ENCODE measurements around the gene STK38L. TPM values are rescaled to one million over a fixed set of nuclear protein-coding genes. Genes with fewer than 3 reads are reported as not detected.

STK38L gene
- total and polyA plus RNA-seq, 4 donors: 54.6 to 414 (median 156) TPM

GRCh38 chr12:27304856-27305255, 60.8 kb downstream of the STK38L start:
- intact Hi-C loops (cut with DNase I): loop anchor here (2.0 to 5.0 kb wide), 2 partner anchors 60 to 283 kb away; partner anchors contain the start of genes MED21 (in 2 of the 2) and STK38L (in 1 of the 2)
- WGBS, 2 donors: 40 to 47% methylated on average over 1 of the region's 1 CpG
- ATAC-seq (ENCODE audit: low FRiP score) (no peak), DNase-seq (no peak)
- Histone ChIP-seq H3K36me3 (ENCODE audit: control insufficient read depth in 1 of 2, insufficient read depth in 2 of 2, low read length in 1 of 2) (peaks cover 4 to 12% of the 10 kb centered on the region in 2 donors), H3K4me1 (ENCODE audit: control insufficient read depth in 1 of 2, insufficient read depth in 2 of 2, low read length in 2 of 2) (no peaks in the 10 kb centered on the region), H3K9me3 (ENCODE audit: control insufficient read depth, low read length) (no peaks in the 10 kb centered on the region), H3K27ac (ENCODE audit: low read depth in 1 of 2, low read length in 2 of 2) (peak overlapping the region in 1 of 2 donors; percentile 14), H3K4me3 (ENCODE audit: low read length in 2 of 2) (no peak overlapping the region), H3K27me3 (ENCODE audit: control insufficient read depth in 1 of 2, insufficient read depth in 2 of 2, low read length in 1 of 2) (no peaks in the 10 kb centered on the region)

GRCh38 chr12:27305673-27306456, 61.8 kb downstream of the STK38L start:
- peak; percentile 73 for ATAC-seq (ENCODE audit: low FRiP score)
- no peaks in the 10 kb centered on the region for H3K9me3 ChIP-seq (ENCODE audit: control insufficient read depth, low read length)
- H3K4me3 ChIP-seq (ENCODE audit: low read length in 2 of 2): no peak overlapping the region
- DNase-seq: no peak
- H3K4me1 ChIP-seq (ENCODE audit: control insufficient read depth in 1 of 2, insufficient read depth in 2 of 2, low read length in 2 of 2): no peaks in the 10 kb centered on the region
- H3K27me3 ChIP-seq (ENCODE audit: control insufficient read depth in 1 of 2, insufficient read depth in 2 of 2, low read length in 1 of 2): no peaks in the 10 kb centered on the region
- 39 to 51% methylated on average over 1 of the region's 1 CpG for WGBS, 2 donors
- H3K36me3 ChIP-seq (ENCODE audit: control insufficient read depth in 1 of 2, insufficient read depth in 2 of 2, low read length in 1 of 2): peaks cover 4 to 12% of the 10 kb centered on the region in 2 donors
- no peak overlapping the region for H3K27ac ChIP-seq (ENCODE audit: low read depth in 1 of 2, low read length in 2 of 2)
- intact Hi-C loops (cut with DNase I): loop anchor here (2.0 to 5.0 kb wide), 2 partner anchors 61 to 284 kb away; partner anchors contain the start of genes MED21 (in 2 of the 2) and STK38L (in 1 of the 2)

GRCh38 chr12:27309293-27309994, 65.4 kb downstream of the STK38L start:
- Histone ChIP-seq H3K27me3 (ENCODE audit: control insufficient read depth in 1 of 2, insufficient read depth in 2 of 2, low read length in 1 of 2) (no peaks in the 10 kb centered on the region), H3K4me3 (ENCODE audit: low read length in 2 of 2) (no peak overlapping the region), H3K4me1 (ENCODE audit: control insufficient read depth in 1 of 2, insufficient read depth in 2 of 2, low read length in 2 of 2) (no peaks in the 10 kb centered on the region), H3K36me3 (ENCODE audit: control insufficient read depth in 1 of 2, insufficient read depth in 2 of 2, low read length in 1 of 2) (peaks cover 4 to 7% of the 10 kb centered on the region in 2 donors), H3K9me3 (ENCODE audit: control insufficient read depth, low read length) (no peaks in the 10 kb centered on the region), H3K27ac (ENCODE audit: low read depth in 1 of 2, low read length in 2 of 2) (no peak overlapping the region)
- 87 to 91% methylated on average over 2 of the region's 2 CpGs for WGBS, 2 donors
- ATAC-seq (ENCODE audit: low FRiP score) (no peak), DNase-seq (no peak)
- intact Hi-C loops (cut with DNase I): loop anchor here (5.0 kb wide), 1 partner anchor 287 kb away; the partner anchor contains the start of gene MED21 (in 2 of the 2)

- intact Hi-C loops (cut with DNase I): loop anchor here (5.0 kb wide), 1 partner anchor 288 kb away; the partner anchor contains the start of gene MED21 (in 2 of the 2)
- no peak for DNase-seq
- 97 to 100% methylated on average over 1 of the region's 1 CpG for WGBS, 2 donors
Measured at GRCh38 chr12:27309995-27310315, 65.9 kb downstream of the STK38L start.

GRCh38 chr12:27316947-27317346, 72.9 kb downstream of the STK38L start:
- no peak overlapping the region for H3K4me3 ChIP-seq (ENCODE audit: low read length in 2 of 2)
- no peaks in the 10 kb centered on the region for H3K27me3 ChIP-seq (ENCODE audit: control insufficient read depth in 1 of 2, insufficient read depth in 2 of 2, low read length in 1 of 2)
- intact Hi-C loops (cut with DNase I): no loop called here
- WGBS, 2 donors: 68 to 70% methylated on average over 1 of the region's 1 CpG
- H3K27ac ChIP-seq (ENCODE audit: low read depth in 1 of 2, low read length in 2 of 2): no peak overlapping the region
- DNase-seq: no peak
- H3K4me1 ChIP-seq (ENCODE audit: control insufficient read depth in 1 of 2, insufficient read depth in 2 of 2, low read length in 2 of 2): no peaks in the 10 kb centered on the region
- no peaks in the 10 kb centered on the region for H3K9me3 ChIP-seq (ENCODE audit: control insufficient read depth, low read length)
- peaks cover 6 to 9% of the 10 kb centered on the region in 2 donors for H3K36me3 ChIP-seq (ENCODE audit: control insufficient read depth in 1 of 2, insufficient read depth in 2 of 2, low read length in 1 of 2)
- ATAC-seq (ENCODE audit: low FRiP score): no peak

More at GRCh38 chr12:27309995-27310315, 65.9 kb downstream of the STK38L start:
- Histone ChIP-seq H3K4me1 (ENCODE audit: control insufficient read depth in 1 of 2, insufficient read depth in 2 of 2, low read length in 2 of 2) (no peaks in the 10 kb centered on the region), H3K36me3 (ENCODE audit: control insufficient read depth in 1 of 2, insufficient read depth in 2 of 2, low read length in 1 of 2) (peaks cover 4 to 7% of the 10 kb centered on the region in 2 donors), H3K4me3 (ENCODE audit: low read length in 2 of 2) (no peak overlapping the region), H3K9me3 (ENCODE audit: control insufficient read depth, low read length) (no peaks in the 10 kb centered on the region), H3K27me3 (ENCODE audit: control insufficient read depth in 1 of 2, insufficient read depth in 2 of 2, low read length in 1 of 2) (no peaks in the 10 kb centered on the region), H3K27ac (ENCODE audit: low read depth in 1 of 2, low read length in 2 of 2) (no peak overlapping the region)
- ATAC-seq (ENCODE audit: low FRiP score): no peak

GRCh38 chr12:27319409-27319808, 75.3 kb downstream of the STK38L start:
- ATAC-seq (ENCODE audit: low FRiP score) (no peak), DNase-seq (no peak)
- Histone ChIP-seq H3K4me1 (ENCODE audit: control insufficient read depth in 1 of 2, insufficient read depth in 2 of 2, low read length in 2 of 2) (no peaks in the 10 kb centered on the region), H3K9me3 (ENCODE audit: control insufficient read depth, low read length) (no peaks in the 10 kb centered on the region), H3K36me3 (ENCODE audit: control insufficient read depth in 1 of 2, insufficient read depth in 2 of 2, low read length in 1 of 2) (peaks cover 5% of the 10 kb centered on the region in 2 donors), H3K27ac (ENCODE audit: low read depth in 1 of 2, low read length in 2 of 2) (no peak overlapping the region), H3K27me3 (ENCODE audit: control insufficient read depth in 1 of 2, insufficient read depth in 2 of 2, low read length in 1 of 2) (no peaks in the 10 kb centered on the region), H3K4me3 (ENCODE audit: low read length in 2 of 2) (no peak overlapping the region)
- WGBS, 2 donors: 32 to 41% methylated on average over 1 of the region's 1 CpG
- intact Hi-C loops (cut with DNase I): no loop called here

GRCh38 chr12:27319848-27320247, 75.8 kb downstream of the STK38L start:
- no peak overlapping the region for H3K4me3 ChIP-seq (ENCODE audit: low read length in 2 of 2)
- no peaks in the 10 kb centered on the region for H3K27me3 ChIP-seq (ENCODE audit: control insufficient read depth in 1 of 2, insufficient read depth in 2 of 2, low read length in 1 of 2)
- WGBS, 2 donors: 87 to 89% methylated on average over 2 of the region's 2 CpGs
- peaks cover 4 to 5% of the 10 kb centered on the region in 2 donors for H3K36me3 ChIP-seq (ENCODE audit: control insufficient read depth in 1 of 2, insufficient read depth in 2 of 2, low read length in 1 of 2)
- intact Hi-C loops (cut with DNase I): no loop called here
- no peaks in the 10 kb centered on the region for H3K9me3 ChIP-seq (ENCODE audit: control insufficient read depth, low read length)
- ATAC-seq (ENCODE audit: low FRiP score) (no peak), DNase-seq (no peak)
- H3K4me1 ChIP-seq (ENCODE audit: control insufficient read depth in 1 of 2, insufficient read depth in 2 of 2, low read length in 2 of 2): no peaks in the 10 kb centered on the region
- peak overlapping the region in 1 of 2 donors; percentile 62 for H3K27ac ChIP-seq (ENCODE audit: low read depth in 1 of 2, low read length in 2 of 2)

GRCh38 chr12:27324530-27324929, 80.4 kb downstream of the STK38L start:
- ATAC-seq (ENCODE audit: low FRiP score): no peak
- no peak for DNase-seq
- Histone ChIP-seq H3K36me3 (ENCODE audit: control insufficient read depth in 1 of 2, insufficient read depth in 2 of 2, low read length in 1 of 2) (peaks cover 0 to 7% of the 10 kb centered on the region in 2 donors), H3K27ac (ENCODE audit: low read depth in 1 of 2, low read length in 2 of 2) (no peak overlapping the region), H3K27me3 (ENCODE audit: control insufficient read depth in 1 of 2, insufficient read depth in 2 of 2, low read length in 1 of 2) (no peaks in the 10 kb centered on the region), H3K9me3 (ENCODE audit: control insufficient read depth, low read length) (no peaks in the 10 kb centered on the region), H3K4me3 (ENCODE audit: low read length in 2 of 2) (no peak overlapping the region), H3K4me1 (ENCODE audit: control insufficient read depth in 1 of 2, insufficient read depth in 2 of 2, low read length in 2 of 2) (no peaks in the 10 kb centered on the region)
- intact Hi-C loops (cut with DNase I): no loop called here
